Fibroblast of skin of left quadriceps (primary cell): ENCODE results near the gene UPP2.

ENCODE experiments used
- DNase-seq, 2 experiments: peaks; one replicate each; pipeline ENCODE4 v3.0.0-alpha.2; 2013; ENCODE audit warnings: low read depth in 2 of 2

The UPP2 gene

GRCh38 chr2:158101384-158101926 is at the start of gene UPP2:
Gene UPP2 (plus strand): TSS chr2:158101876. CDS start chr2:158102064, 188 bp downstream.
- DNase-seq = no peak

DNA sequence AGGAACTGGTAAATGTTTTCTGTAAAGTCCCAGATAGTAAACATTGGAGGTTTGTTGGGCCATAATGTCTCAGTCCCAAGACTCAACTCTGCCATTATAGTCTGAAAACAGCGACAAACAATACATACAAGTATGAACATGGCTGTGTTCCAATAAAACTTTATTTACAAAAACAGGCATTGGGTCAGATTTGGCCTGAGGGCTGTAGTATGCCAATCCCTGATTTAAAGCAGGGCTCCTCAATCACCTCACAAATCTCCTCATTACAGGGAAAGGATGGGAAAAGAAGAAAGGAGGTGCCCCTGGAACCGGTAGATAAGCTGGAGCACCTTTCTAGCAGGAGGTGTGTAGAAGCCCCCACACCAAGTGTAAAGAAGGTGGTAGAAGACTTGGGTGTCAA is 48.9 kb upstream of the UPP2 start:
- no peak for DNase-seq

DNA sequence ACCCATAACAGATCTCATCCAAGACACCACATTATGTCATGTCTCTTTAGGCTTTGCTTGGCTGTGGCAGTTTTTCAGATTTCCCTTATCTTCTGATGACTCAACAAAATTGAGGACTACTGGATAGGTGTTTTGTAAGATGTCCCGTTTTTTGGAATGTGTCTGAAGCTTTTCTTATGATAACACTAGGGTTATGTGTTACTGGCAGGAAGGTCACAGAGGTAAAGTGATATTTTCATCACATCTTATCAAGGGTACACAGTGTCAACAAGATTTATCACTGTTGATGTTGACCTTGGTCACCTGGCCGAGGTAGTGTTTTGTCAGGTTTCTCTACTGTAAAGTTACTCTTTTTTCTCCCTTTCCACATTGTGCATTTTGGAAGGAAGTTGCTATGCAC is 44.8 kb upstream of the UPP2 start:
- no peak for DNase-seq

GRCh38 chr2:158060160-158060834 is 41.4 kb upstream of the UPP2 start:
- DNase-seq = no peak

- DNase-seq = peak; percentile 22
Measured at GRCh38 chr2:158060835-158061435, 40.7 kb upstream of the UPP2 start.

DNA sequence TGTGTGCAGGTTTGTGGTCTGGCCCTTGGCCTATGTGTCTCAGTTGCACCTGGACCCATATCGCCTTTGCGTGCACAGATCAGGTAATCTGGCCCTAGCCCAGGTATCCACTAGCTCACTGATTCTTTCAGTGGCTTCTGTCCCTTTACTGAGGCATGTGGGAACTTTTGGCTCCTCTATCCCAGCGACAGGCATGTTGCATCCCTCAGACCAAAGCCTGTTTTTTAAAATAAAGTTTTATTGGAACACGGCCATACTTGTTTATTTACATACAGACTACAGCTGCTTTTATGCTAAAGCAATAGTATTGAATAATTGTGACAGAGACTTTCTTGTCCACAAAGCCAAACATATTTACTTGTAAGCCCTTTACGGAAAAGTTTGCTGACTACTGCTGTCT is 39.9 kb upstream of the UPP2 start:
- no peak for DNase-seq

GRCh38 chr2:158066046-158066713 is 35.5 kb upstream of the UPP2 start:
- DNase-seq = no peak

GRCh38 chr2:158071018-158071417 is 30.7 kb upstream of the UPP2 start:
- DNase-seq = no peak

DNA sequence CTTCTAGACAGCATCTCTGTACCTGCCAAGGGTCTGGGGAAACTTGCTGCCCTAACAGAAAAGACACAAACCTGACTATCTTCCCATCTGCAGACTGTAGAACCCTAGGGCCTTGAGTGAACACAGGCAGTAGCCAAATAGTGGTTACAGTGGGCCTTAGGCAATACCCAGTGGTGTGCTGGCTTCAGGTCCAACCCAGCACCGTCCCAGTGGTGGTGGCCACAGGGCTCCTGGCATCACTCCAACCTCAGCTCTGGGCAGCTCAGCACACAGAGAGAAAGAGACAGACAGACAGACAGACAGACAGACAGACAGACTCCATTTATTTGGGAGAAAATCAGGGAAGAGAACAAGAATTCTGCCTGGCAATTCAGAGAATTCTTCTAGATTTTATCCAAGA is 29.3 kb upstream of the UPP2 start:
- no peak for DNase-seq

DNA sequence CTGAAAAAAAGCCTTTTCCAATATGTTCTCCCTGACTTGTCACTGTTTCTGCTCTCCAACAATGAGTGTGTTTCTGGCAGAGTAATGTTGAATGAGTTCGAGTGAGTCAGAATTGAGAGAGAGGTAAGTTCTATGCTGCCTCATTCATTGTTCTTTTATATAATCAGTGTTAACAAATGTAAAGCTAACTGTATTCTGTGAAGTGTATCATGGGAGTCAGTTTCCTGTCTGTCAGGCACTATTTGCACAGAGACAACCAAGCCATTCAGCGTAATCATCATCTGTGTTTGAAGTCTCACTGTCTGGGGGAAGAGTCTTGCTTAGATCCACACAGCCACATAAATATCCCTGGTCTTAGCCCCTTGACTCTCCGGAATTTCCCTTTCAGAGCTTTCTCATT is 22.0 kb upstream of the UPP2 start:
- no peak for DNase-seq

DNA sequence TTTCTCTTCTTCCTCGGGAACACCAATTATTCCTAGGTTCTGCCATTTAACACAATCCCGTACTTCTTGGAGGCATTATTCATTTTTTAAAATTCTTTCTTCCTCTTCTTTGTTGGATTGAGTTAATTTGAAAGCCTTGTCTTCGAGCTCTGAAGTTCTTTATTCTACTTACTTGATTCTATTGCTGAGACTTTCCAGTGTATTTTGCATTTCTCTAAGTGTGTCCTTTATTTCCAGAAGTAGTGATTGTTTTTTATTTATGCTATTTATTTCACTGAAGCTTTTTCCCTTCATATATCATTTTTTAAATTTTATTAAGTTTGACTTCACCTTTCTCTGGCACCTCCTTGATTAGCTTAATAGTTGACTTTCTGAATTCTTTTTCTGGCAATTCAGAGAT is 13.6 kb upstream of the UPP2 start:
- no peak for DNase-seq

- DNase-seq = no peak
Measured at GRCh38 chr2:158089322-158089721, 12.4 kb upstream of the UPP2 start.

DNA sequence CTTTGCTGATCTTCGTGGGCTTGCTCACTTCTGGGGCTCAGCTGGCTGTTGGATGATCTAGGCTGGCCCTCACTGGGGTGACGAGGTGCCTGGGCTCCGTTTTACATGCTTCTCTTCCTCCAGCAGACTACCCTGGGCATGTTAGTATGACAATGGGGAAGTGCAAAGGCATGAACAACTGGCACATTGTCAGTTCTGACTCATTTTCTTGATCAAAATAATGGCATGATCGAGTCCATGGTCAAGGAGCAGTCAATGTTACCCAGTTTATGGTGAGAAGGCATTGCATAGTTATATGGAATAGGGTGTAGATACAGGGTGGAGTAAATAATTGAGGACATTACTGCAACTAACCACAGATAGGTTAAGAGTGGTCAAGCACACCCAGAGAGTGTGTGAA is 10.0 kb upstream of the UPP2 start:
- no peak for DNase-seq

GRCh38 chr2:158094487-158095092 is 7.1 kb upstream of the UPP2 start:
- no peak for DNase-seq

DNA sequence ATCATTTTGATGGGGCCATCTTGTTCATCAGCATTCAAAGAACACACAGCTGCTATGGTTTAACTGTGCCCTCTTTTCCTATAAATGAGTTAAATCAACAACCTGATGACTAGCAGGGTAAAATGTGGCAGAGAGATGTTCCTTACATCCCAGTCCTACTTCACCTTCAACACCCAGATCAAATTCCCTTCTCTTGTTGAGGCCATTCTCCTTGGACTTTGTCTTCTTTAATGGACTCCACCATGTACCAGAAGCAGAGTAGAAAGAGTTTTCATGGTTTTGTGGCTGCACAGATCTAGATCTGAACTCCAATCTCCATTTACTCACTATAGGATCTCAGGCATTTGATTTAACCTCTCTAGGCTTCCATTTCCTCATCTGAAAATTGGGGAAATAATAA is 6.4 kb upstream of the UPP2 start:
- DNase-seq = no peak

DNA sequence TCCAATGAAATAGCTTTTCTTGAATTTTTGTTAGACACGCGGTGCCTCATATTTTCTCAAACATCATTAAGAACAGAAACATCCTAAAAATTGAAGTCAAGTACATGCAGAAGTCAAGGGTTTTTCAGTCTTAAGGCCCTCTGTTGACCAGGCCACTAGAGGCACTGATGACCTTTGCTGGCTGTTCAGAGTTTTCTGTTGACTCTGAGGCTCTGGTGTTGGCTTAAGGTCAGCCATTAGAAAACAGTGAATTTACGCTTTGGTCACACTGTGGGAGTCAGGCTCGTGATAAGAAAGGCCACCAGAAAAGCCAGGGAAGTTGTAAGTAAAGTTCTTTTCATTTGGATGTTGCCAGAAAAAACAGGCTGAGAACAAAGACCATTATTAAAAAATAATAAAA is 5.8 kb upstream of the UPP2 start:
- DNase-seq = no peak

GRCh38 chr2:158097481-158097880 is 4.2 kb upstream of the UPP2 start:
- DNase-seq = no peak

DNA sequence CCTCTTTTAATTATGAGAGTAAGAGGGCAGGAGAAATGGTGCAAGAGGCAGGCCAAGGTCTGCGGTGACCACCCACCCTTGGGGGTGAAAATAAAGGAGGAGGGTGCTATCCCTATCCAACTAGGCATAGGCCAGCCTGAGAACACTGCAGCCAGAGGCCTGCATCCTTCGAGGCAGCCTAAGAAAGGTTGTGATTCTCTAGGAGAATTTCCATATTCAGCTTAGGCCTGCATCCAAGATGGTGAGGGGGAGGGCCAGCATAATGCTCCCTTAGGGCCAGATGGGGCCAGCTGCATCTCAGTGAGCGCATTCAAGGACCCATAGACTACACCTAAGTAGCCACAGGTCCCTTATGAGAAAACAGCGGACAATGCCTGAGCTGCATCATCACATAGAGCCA is 3.5 kb upstream of the UPP2 start:
- no peak for DNase-seq

DNA sequence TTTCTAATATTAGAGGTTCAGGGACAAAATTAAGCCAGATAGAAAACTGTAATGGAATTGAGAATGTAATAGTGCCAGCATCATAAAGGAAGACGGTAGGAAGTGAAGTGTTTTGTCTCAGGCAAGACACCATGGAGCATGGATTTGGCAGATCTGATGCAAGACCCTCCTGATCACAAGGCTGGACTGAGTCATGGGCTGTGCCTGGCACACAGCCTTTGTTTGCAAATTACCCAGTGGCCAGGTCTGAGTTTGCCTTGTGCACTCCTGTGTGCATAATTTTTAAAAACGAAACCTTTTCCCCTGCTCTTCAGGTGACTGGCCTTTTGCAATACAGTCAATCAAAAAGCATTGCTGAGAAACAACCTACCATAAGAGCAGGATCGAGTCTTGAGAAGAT is 2.0 kb upstream of the UPP2 start:
- no peak for DNase-seq

DNA sequence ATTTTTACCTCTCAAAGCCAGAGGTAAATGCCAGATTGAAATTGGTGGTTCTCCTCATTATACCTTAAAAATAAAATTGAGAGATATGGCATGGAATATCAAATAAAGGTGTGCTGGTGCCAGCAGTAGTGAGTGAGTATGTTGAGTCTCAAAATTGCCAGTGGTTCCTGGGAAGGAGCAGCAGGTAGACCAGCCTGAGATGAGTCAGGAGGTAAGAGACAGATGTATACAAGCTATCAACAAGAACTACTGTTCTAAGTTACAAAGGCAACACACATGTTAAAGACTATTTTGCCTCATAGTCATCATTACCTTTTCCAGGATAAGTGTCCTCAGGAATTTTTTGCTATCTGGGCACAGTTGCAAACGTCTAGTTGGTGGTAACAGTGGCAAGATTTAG is 1.3 kb upstream of the UPP2 start:
- no peak for DNase-seq

DNA sequence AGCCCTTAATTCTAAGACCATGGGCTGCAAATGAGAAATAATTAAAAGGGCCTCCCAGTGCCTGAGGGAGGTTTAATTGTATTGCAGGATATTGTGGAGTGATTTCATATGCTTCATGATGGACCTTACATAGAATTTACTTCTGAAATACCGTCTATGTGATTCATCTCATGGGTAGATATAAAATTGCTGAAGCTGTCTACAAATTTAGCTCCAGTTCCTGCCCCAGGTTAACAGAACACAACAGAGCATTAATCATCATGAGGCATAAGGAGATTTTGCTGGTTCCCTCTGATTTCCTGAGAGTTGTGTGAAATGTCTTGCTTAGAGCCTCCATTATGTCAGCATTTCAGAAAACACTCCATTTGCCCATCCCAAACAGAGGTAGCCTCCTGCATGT is 770 bp downstream of the UPP2 start:
- DNase-seq = no peak

DNA sequence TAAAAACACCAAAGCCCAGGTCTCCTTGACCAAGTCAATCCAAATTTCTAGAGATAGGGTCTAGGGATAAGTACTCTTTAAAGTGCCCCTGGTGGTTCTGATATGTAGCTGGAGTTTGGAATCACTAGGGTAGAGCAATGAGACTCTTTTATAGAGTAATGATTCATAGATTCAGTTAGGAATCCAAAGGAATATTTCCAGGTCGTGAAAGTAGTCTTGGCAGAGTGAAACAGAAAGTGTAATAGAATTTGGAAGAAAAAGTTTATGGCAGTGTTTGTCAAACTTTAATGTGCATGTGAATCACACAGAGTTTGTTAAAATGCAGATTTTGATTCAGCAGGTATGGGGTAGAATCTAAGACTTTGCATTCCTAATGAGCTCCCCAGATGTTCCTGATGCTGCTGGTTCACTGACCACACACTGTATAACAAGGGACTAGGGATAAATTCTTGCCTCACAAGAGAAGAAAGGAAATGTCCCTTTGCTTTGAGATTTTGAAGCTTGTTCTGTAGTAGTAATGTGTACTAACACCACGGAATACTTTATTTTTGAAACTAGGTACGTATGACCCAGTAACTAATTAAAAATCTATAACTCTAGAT is 1.8 kb downstream of the UPP2 start:
- DNase-seq = no peak
